H9 (cell line): ENCODE measurements around the gene ACTN4. TPM values are rescaled to one million over a fixed set of nuclear protein-coding genes. Genes with fewer than 3 reads are reported as not detected.

ENCODE experiments used
- DNase-seq: peaks from one replicate; pipeline ENCODE4 v3.0.0-alpha.2; 2017
- H2AFZ ChIP-seq: one replicate; pipeline ENCODE4 v1.6.1; 2013; ENCODE audit warnings: mild to moderate bottlenecking, low read length, control low read depth, moderate library complexity
- H2AK5ac ChIP-seq: 2 replicates; pipeline ENCODE4 v1.6.1; 2013; ENCODE audit warnings: low read length, control low read depth, mixed read lengths; ENCODE audit not compliant: insufficient read length
- H2BK120ac ChIP-seq: one replicate; pipeline ENCODE4 v1.6.1; 2013; ENCODE audit warnings: low read depth, mild to moderate bottlenecking, low read length, control low read depth, inconsistent platforms; ENCODE audit not compliant: poor library complexity, severe bottlenecking
- H2BK12ac ChIP-seq: 2 replicates; pipeline ENCODE4 v1.6.1; 2013; ENCODE audit warnings: low read length, control low read depth, mixed read lengths, low read depth; ENCODE audit not compliant: insufficient read length
- H2BK15ac ChIP-seq: 2 replicates; pipeline ENCODE4 v1.6.1; 2013; ENCODE audit warnings: low read depth, low read length, control low read depth
- H2BK20ac ChIP-seq: one replicate; pipeline ENCODE4 v1.6.1; 2013; ENCODE audit warnings: low read depth, mild to moderate bottlenecking, low read length, control low read depth, inconsistent platforms; ENCODE audit not compliant: poor library complexity, severe bottlenecking
- H2BK5ac ChIP-seq: 2 replicates; pipeline ENCODE4 v1.6.1; 2013; ENCODE audit warnings: low read length, control low read depth, mixed read lengths; ENCODE audit not compliant: insufficient read length
- H3K14ac ChIP-seq: 2 replicates; pipeline ENCODE4 v1.6.1; 2013; ENCODE audit warnings: low read length, control low read depth; ENCODE audit not compliant: insufficient read depth
- H3K18ac ChIP-seq: 2 replicates; pipeline ENCODE4 v1.6.1; 2013; ENCODE audit warnings: low read depth, mild to moderate bottlenecking, mixed read lengths, low read length, control low read depth; ENCODE audit not compliant: insufficient read length
- H3K23ac ChIP-seq: 2 replicates; pipeline ENCODE4 v1.6.1; 2013; ENCODE audit warnings: low read length, control low read depth, mixed read lengths, low read depth; ENCODE audit not compliant: insufficient read length
- H3K23me2 ChIP-seq: 2 replicates; pipeline ENCODE4 v1.6.1; 2013; ENCODE audit warnings: low read depth, mild to moderate bottlenecking, mixed read lengths, low read length, control low read depth; ENCODE audit not compliant: insufficient read length, poor library complexity, severe bottlenecking
- H3K27ac ChIP-seq: 2 replicates; pipeline ENCODE4 v1.5.1; 2013; ENCODE audit warnings: low read length, control low read depth, mixed read lengths, low read depth; ENCODE audit not compliant: insufficient read length
- H3K27me3 ChIP-seq: 2 replicates; pipeline ENCODE4 v1.6.1; 2013; ENCODE audit warnings: low read length, control low read depth, inconsistent platforms; ENCODE audit not compliant: insufficient read depth
- H3K4ac ChIP-seq: 2 replicates; pipeline ENCODE4 v1.6.1; 2013; ENCODE audit warnings: low read depth, mild to moderate bottlenecking, control low read depth, inconsistent platforms, low read length, moderate library complexity
- H3K4me1 ChIP-seq: 2 replicates; pipeline ENCODE4 v1.6.1; 2013; ENCODE audit warnings: low read length, control low read depth, inconsistent platforms; ENCODE audit not compliant: insufficient read depth
- H3K4me2 ChIP-seq: 2 replicates; pipeline ENCODE4 v1.6.1; 2013; ENCODE audit warnings: low read length, control low read depth, mixed read lengths; ENCODE audit not compliant: insufficient read length, insufficient read depth
- H3K56ac ChIP-seq: 2 replicates; pipeline ENCODE4 v1.6.1; 2013; ENCODE audit warnings: low read depth, mild to moderate bottlenecking, mixed read lengths, low read length, control low read depth; ENCODE audit not compliant: insufficient read length
- H3K79me1 ChIP-seq: 2 replicates; pipeline ENCODE4 v1.6.1; 2013; ENCODE audit warnings: low read depth, mild to moderate bottlenecking, moderate library complexity, low read length, control low read depth, inconsistent platforms; ENCODE audit not compliant: insufficient read depth, poor library complexity, severe bottlenecking
- H3K79me2 ChIP-seq: 2 replicates; pipeline ENCODE4 v1.6.1; 2013; ENCODE audit warnings: low read length, control low read depth, inconsistent platforms; ENCODE audit not compliant: insufficient read depth
- H3K9ac ChIP-seq: 2 replicates; pipeline ENCODE4 v1.6.1; 2013; ENCODE audit warnings: low read length, control low read depth, mixed read lengths; ENCODE audit not compliant: insufficient read length; ENCODE audit errors: extremely low read depth
- H3K9me3 ChIP-seq: one replicate; pipeline ENCODE4 v1.6.1; 2013; ENCODE audit warnings: low read depth, low read length, inconsistent platforms; ENCODE audit not compliant: control insufficient read depth
- H3T11ph ChIP-seq: one replicate; pipeline ENCODE4 v1.6.1; 2013; ENCODE audit warnings: mild to moderate bottlenecking, low read length, control low read depth, inconsistent platforms
- H4K20me1 ChIP-seq: one replicate; pipeline ENCODE4 v1.6.1; 2013; ENCODE audit not compliant: control insufficient read depth, insufficient read length, insufficient read depth
- H4K5ac ChIP-seq: 2 replicates; pipeline ENCODE4 v1.6.1; 2013; ENCODE audit warnings: low read depth, mild to moderate bottlenecking, mixed read lengths, low read length, control low read depth; ENCODE audit not compliant: insufficient read length
- H4K8ac ChIP-seq: replicated peaks from 2 replicates; pipeline ENCODE4 v1.6.1; 2013; ENCODE audit warnings: low read length, control low read depth, mixed read lengths, low read depth; ENCODE audit not compliant: insufficient read length
- H4K91ac ChIP-seq: 2 replicates; pipeline ENCODE4 v1.6.1; 2013; ENCODE audit warnings: low read depth, mild to moderate bottlenecking, moderate library complexity, mixed read lengths, low read length, control low read depth; ENCODE audit not compliant: insufficient read length
- H3K27ac Mint-ChIP-seq, 3 experiments: 2 replicates in 2 of 3; 3 replicates in 1 of 3; pipeline ENCODE4 v1.8.0; 2020 to 2021; ENCODE audit warnings: mixed read lengths in 3 of 3, mild to moderate bottlenecking in 1 of 3, moderate library complexity in 1 of 3
- H3K27me3 Mint-ChIP-seq: 2 replicates; pipeline ENCODE4 v1.8.0; 2021; ENCODE audit warnings: low read depth, mild to moderate bottlenecking, moderate library complexity, mixed read lengths
- H3K36me3 Mint-ChIP-seq, 3 experiments: 2 replicates in 2 of 3; 3 replicates in 1 of 3; pipeline ENCODE4 v1.8.0; 2020 to 2021; ENCODE audit warnings: low read depth in 3 of 3, mixed read lengths in 3 of 3; ENCODE audit not compliant: insufficient read depth in 1 of 3
- H3K4me1 Mint-ChIP-seq, 2 experiments: 2 replicates each; pipeline ENCODE4 v1.8.0; 2020; ENCODE audit warnings: mixed read lengths in 2 of 2
- H3K4me3 Mint-ChIP-seq, 2 experiments: 2 replicates in 1 of 2; 3 replicates in 1 of 2; pipeline ENCODE4 v1.8.0; 2020 to 2021; ENCODE audit warnings: mild to moderate bottlenecking in 2 of 2, mixed read lengths in 2 of 2, moderate library complexity in 1 of 2
- H3K9me3 Mint-ChIP-seq, 2 experiments: 2 replicates in 1 of 2; 3 replicates in 1 of 2; pipeline ENCODE4 v1.8.0; 2020; ENCODE audit warnings: mild to moderate bottlenecking in 2 of 2, mixed read lengths in 2 of 2, moderate library complexity in 1 of 2
- WGBS: extraction: QIAGEN DNeasy Blood & Tissue Kit; methylation state at CpG from one replicate; pipeline ENCODE4 v1.1.7; 2013; ENCODE audit warnings: missing lambda C conversion rate, low lambda C conversion rate, mixed read lengths; ENCODE audit not compliant: insufficient read length; ENCODE audit errors: extremely low coverage; 5-methylcytosine and 5-hydroxymethylcytosine counted together
- total RNA-seq: library from RNA; stranded (reverse); gene quantifications from 2 replicates; pipeline ENCODE4 v1.2.1, GENCODE V29; 2021
- TF ChIP-seq, protein P1 (sequence below): fragments of 200-600 bp; sonication (generic); conservative IDR thresholded peaks from 3 replicates; pipeline ENCODE4 v1.8.0; 2021; ENCODE audit warnings: antibody characterized with exemption, mild to moderate bottlenecking

Gene ACTN4
- total RNA-seq, 1 experiment from 2014 or later: 369 TPM

DNA sequence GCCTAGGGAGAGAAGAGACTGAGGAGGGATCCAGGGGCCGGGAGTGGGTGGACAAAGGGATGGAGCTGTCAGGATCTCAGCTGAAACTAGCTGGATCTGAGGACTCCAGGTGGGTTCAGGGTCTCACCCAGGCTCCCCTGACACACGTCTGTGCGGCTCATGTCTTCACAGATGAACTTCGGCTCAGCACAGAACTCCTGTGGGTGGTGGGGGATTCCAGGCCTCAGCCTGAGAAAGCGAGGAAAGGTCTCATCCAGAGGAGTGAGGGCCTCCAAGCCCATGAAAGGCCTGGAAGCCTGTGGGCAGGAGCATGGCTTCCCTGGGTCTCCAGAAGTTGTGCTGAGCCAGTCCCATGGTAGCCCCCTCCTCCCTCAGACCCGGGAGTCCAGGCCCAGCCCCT lies 95.5 kb downstream of the ACTN4 start:
- Histone ChIP-seq H2BK5ac (no peak overlapping the region), H4K91ac (no peak overlapping the region), H3K23me2 (no peaks in the 10 kb centered on the region), H3K4me1 (no peaks in the 10 kb centered on the region), H2AFZ (no peak overlapping the region), H2AK5ac (no peak overlapping the region), H3K4me2 (no peak overlapping the region), H2BK120ac (no peak overlapping the region), H3K9ac (no peak overlapping the region), H3K27ac (no peak overlapping the region), H3T11ph (no peak overlapping the region), H4K8ac (no peak overlapping the region), H3K23ac (no peak overlapping the region), H3K79me2 (no peaks in the 10 kb centered on the region), H3K9me3 (no peaks in the 10 kb centered on the region), H3K79me1 (no peaks in the 10 kb centered on the region), H2BK12ac (no peak overlapping the region), H4K5ac (no peak overlapping the region), H3K56ac (no peak overlapping the region), H3K14ac (no peak overlapping the region), H4K20me1 (no peaks in the 10 kb centered on the region), H3K18ac (no peak overlapping the region), H3K27me3 (no peaks in the 10 kb centered on the region; the same call in 1 of the 2 replicates), H2BK15ac (no peak overlapping the region), H2BK20ac (no peak overlapping the region), H3K4ac (no peak overlapping the region)
- peaks cover 0 to 3% (median 0%) of the 10 kb centered on the region in 3 experiments; a peak in 2 of 7 replicates for H3K36me3 Mint-ChIP-seq
- H3K4me3 Mint-ChIP-seq: no peak overlapping the region
- no CpG with 5 or more reads among the region's 6 CpGs for WGBS
- no peak for DNase-seq
- H3K4me1 Mint-ChIP-seq: peaks cover 0 to 6% of the 10 kb centered on the region in 2 experiments; a peak in 2 of 4 replicates
- no peak overlapping the region for H3K27ac Mint-ChIP-seq
- peaks cover 26% of the 10 kb centered on the region for H3K27me3 Mint-ChIP-seq
- H3K9me3 Mint-ChIP-seq: no peaks in the 10 kb centered on the region; a peak in 1 of 5 replicates
- TF ChIP-seq, protein P1, sequence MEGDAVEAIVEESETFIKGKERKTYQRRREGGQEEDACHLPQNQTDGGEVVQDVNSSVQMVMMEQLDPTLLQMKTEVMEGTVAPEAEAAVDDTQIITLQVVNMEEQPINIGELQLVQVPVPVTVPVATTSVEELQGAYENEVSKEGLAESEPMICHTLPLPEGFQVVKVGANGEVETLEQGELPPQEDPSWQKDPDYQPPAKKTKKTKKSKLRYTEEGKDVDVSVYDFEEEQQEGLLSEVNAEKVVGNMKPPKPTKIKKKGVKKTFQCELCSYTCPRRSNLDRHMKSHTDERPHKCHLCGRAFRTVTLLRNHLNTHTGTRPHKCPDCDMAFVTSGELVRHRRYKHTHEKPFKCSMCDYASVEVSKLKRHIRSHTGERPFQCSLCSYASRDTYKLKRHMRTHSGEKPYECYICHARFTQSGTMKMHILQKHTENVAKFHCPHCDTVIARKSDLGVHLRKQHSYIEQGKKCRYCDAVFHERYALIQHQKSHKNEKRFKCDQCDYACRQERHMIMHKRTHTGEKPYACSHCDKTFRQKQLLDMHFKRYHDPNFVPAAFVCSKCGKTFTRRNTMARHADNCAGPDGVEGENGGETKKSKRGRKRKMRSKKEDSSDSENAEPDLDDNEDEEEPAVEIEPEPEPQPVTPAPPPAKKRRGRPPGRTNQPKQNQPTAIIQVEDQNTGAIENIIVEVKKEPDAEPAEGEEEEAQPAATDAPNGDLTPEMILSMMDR: no peak
